Non-pigmented ciliary epithelial cell (primary cell): ENCODE results near the gene PPP1R12B.
"Not testable (repeated sequence)": the region's sequence is repeated elsewhere in the genome, so short reads cannot be mapped to it uniquely, and the experiment has no call there.

Experiments
- DNase-seq: peaks from one replicate; pipeline ENCODE4 v3.0.0-alpha.2; 2010; ENCODE audit warnings: low read depth

The PPP1R12B gene

DNA sequence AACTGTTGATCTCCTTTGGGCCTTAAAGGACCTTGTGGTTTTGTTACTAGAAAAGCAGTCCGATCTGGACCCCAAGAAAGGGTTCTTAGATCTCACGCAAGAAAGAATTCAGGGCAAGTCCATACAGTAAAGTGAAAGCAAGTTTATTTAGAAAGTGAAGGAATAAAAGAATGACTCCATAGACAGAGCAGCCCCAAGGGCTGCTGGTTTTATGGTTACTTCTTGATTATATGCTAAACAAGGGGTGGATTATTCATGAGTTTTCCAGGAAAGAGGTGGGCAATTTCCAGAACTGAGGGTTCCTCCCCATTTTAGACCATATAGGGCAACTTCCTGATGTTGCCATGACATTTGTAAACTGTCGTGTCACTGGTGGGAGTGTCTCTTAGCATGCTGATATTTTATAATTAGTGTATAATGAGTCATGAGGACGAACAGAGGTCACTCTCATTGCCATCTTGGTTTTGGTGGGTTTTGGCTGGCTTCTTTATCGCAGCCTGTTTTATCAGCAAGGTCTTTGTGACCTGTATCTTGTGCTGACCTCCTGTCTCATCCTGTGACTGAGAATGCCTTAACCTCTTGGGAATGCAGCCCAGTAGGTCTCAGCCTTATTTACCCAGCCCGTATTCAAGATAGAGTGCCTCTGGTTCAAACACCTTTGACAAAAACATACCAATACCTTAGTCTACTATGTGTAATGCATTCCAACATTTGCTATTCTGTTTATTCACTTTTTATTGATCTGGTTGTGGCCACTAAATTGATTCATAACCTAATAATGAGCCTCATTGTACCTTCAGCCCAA lies 183.5 kb downstream of the PPP1R12B start:
- not testable (repeated sequence) for DNase-seq

DNA sequence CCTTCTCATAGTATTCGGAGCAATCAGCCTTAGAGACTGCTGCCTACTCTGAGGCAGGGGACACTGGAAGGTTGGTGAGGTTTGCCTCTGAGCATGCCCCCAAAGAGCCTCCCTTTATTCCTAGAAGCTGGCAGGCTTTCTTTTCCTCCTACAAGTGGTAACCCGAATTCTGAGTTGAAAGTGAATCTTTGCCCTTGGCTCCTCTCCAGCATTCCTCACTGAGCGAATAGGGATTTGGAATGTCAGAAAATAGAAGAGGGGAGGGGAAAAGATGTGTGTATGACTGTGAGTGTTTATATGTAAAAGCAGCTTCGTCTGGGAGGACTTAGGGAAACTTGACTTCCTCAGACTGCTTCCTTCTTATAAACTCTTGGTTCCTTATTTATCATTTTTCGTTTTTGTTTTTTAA lies 190.7 kb downstream of the PPP1R12B start:
- not testable (repeated sequence) for DNase-seq

DNA sequence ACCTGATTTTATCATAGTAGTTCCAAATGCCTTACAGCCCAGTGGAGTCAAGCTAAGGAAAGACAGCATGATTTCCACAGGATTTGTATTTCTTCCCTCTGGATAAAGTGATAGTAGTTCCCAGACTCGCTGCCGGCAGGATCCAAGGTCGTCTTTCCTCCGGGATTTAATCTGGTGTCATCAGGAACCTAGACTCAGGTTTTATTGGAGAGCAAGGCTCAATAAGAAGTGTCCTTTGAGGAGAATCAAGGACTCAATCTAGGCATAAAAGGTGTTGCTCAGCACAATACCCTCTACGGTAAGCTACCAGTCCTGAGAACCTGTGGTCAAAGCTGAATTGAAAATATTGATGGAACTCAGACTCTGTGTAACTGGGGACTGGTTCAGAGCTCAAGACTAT lies 191.1 kb downstream of the PPP1R12B start:
- not testable (repeated sequence) for DNase-seq

DNA sequence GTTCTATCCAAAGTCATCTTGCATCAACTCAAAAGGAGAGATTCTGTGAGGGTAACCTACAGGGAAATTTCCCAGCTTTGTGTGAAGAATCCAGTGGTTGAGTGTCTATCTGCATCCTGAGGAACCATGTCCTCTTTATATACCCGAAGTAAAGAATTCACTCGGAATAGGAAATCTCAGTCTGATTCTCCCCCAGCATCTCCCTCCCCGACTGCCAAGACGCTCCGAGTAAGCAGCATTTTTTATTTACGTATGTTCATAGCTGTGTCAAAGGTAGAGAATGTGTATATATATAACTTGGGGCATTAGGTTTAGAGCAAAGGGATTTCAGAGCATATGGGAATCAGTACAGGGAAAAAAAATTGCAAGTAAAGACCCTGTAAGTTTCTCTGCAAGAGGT lies 191.5 kb downstream of the PPP1R12B start:
- no peak for DNase-seq

DNA sequence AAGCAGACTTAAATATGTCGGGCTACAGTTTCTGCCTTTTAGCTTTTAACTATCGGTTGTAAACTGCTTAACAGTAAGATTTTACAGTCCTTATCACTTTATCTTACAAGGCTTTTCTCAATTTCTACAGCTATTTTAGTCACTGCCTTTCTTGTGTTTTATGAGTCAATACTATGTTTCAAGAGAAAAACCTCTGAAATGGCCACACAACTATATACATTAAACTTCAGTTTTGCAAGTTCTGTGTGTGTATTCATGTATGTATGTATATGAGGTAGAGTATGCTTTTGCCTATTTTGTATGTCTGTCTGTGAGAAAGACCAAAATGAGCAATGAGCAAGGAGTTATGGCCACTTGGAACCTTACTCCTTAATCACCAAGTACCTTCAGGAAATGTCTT lies 191.9 kb downstream of the PPP1R12B start:
- no peak for DNase-seq

DNA sequence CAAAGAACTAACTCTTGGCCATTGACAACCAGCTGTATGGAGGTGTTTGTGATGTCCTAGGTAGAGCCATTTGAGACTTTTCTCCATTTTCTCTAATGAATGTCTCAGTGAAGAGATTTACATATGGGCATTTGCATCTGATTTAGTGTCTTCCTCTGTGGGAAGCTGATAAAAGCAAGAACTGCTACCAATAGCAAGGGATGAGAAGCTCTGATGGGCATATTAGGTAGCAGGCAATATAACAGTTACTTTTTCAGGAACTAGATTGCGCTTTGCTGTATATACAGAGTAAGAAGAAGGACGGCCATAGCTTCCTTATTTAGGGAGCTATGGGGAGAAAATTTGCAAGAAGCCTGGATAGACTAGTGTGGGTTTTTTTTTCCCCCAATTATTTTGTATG lies 192.4 kb downstream of the PPP1R12B start:
- DNase-seq, result not testable (repeated sequence)

DNA sequence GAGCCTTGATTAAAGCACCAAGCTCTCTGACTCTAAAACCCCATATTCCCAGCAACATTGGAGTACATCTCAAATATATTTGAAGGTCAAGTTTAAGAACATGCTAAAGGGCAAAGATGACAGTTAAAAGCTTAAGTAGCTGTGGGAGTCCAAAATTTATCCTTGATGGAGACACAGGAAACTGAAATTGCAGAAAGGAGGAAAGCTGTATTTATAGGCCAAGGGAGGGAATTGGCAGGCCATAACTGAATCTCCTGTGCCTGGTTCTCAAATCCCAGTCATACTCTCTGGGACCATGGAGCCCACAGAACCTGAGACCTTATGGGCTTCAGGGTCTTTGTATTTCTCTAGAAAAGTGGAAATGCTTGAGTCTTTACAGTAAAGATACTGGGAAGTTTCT lies 193.9 kb downstream of the PPP1R12B start:
- not testable (repeated sequence) for DNase-seq

DNA sequence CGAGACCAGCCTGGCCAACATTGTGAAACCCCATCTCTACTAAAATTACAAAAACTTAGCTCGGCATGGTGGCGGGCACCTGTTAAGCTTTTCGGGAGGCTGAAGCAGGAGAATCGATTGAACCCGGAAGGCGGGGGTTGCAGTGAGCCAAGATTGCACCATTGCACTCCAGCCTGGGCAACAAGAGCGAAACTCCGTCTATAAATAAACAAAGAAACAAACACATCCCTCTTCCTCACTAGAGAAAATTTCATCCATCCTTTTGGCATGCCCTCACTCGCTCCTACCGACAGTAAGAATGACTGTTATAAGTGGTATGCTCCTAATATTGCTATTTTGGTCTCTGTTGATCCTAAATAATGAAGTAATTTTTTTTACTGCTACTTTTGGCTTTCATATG lies 195.0 kb downstream of the PPP1R12B start:
- not testable (repeated sequence) for DNase-seq

DNA sequence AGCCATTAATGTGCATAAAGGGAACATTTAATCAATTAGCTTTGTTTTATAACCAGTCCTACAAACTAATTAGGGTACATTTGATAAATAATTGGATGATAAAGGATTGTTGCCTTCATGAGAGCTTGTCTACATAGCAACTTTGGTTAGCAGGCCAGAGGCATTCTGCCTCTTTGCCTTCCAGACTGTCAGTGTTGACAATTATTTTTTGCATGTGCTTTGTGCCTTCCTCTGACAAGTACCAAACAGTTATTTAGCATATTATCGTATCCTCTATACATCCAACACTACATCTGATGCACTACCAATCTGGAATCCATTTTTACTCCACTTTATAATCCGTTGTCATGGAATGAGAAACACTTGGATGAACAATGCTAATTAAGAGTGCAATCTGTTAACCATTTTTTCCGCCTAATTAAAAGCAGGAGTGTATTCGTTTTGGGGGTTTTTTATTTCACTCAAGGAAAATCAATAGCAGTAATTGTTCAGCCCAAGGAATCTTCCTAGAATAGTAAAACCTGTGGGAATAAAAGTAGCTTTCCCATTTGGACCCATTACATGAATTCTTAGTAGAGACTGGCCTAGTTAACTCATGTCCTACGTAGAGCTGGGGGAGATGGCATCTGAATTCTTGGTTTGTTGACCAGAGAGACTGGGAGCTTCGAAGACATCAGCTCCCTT lies 196.4 kb downstream of the PPP1R12B start:
- DNase-seq, result not testable (repeated sequence)

DNA sequence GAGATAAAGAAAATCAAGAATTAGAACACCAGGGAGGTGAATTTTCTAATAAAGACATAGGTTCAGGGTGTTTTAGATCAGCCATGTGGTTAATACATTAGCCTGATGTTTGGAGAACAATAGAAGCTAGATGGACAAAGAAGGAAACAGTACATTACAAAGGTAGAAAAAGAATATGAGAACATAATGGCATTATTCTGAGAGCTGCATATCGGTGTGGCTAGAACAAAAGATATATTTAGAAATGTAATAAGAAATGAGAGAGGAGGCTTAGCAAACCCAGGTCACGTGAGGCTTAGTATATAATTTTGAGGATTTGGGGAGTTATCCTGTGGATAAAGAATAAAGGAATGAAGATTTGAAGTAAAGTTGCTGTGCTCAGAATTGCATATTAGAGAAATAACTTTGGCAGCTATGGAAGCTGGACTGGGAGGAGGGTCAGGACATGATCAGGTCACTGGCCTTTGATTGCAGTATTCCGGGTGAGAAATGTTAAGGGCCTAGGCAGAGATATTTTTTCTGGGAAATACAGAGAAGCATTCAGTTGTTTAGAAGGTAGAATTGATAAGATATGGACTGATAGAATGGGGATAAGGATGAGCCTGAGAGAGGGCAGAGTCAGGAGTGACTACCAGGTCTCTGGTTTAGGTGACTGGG lies 197.3 kb downstream of the PPP1R12B start:
- DNase-seq, result not testable (repeated sequence)

DNA sequence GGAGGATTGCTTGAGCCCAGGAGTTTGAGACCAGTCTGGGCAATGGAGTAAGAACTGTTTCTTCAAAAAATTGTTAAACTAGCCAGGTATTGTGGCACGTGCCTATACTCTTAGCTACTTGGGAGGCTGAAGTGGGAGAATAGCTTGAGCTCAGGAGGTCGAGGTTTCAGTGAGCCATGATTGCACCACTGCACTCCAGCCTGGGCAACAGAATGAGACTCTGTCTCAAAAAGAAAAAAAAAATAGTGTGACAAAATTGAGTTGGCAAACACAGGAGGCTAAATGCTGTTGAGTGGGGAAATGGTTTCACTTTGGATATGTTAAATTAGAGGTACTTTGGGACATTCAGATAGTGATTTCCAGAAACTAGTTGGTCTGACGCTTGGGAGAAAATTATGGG lies 197.9 kb downstream of the PPP1R12B start:
- DNase-seq, result not testable (repeated sequence)

DNA sequence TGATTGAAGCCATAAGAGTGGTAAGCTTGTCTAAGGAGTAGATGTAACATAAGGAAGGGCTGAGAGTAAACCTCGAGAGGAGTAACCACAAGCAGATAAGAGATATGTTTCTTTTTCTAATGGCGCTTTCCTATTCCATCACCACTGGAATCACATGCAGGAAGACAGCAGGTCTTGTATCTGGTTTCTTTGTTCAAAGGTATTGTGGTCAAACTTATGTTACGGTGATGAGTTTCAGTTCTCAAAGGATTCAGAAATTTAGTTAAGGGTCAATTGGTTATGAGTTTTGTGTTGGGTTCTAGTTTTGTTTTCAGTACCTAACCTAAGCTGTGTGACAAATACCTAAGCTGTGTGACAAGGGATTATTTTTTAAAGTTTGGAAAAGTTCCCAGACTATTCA lies 198.3 kb downstream of the PPP1R12B start:
- DNase-seq, result not testable (repeated sequence)

DNA sequence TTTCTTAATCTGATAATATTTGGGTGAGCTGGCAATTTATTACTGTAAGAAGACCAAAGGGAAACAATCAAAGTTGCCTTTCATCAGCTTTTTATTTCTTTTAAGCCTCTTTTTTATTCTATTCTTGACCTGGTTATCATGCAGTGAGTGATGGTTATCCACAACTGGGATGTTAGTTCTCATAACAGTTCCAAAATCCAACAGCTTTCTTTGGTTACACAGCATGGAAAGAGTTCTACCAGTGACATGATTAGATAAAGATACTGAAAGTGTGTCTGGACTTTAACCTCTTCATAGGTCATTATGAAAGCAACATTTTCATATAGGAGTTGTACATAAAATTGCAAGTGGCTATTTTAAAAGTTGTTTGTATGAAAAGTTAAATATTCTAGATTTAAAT lies 198.7 kb downstream of the PPP1R12B start:
- no peak for DNase-seq

DNA sequence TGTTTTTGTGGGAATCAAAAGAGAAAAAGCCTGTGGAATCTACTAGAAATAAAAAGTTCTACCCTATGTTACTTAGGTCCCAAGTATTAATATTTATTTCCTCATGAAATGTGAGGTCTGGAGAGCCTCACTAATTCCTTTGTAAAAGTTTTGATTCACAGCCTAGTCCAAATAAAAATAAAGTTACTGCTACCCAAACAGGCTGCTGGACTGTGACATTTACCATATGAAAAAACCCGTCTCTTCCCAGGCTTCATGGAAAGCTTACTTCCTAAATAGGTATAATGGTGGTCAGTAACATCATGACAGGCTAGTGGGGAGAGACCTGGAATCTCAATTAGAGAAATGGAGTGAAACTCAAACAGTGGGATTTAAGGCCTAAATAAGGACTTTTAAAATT lies 201.6 kb downstream of the PPP1R12B start:
- not testable (repeated sequence) for DNase-seq

DNA sequence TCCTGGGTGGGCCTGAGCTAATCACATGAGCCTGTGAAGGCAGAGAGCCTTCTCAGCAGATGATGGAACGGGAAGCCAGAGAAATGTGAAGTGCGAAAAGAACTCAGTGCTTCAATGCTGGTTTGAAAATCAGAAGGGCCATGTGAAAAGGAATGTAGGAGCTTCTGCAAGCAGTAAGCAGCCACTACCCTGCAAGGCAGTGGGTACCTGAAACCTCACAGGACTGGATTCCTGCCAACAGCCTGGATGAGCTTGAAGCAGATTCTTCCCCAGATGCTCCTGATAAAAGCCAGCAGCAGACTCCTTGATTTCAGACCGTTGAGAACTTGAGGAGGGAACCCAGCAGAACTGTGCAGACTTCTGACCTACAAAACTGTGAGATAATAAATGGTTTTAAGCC lies 203.2 kb downstream of the PPP1R12B start:
- no peak for DNase-seq

DNA sequence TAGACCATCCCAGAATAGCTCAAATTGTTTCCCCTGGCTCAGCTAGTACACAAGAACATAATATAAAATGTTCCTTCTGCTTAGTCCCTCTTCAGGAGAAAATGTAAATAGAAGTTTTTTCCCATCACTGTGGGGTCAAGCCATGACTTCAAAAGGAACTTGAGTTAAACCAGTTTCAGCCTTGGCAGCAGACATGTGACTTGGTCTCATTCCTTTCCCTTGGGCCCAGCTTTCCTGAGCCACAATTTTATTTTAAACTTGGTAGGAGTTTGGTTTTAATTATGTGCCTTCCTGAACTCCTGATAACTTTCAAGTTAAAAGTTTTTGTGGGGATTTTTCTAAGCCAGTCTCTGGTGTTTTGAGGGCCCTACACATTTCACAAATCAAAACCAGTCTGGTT lies 204.1 kb downstream of the PPP1R12B start:
- DNase-seq, result not testable (repeated sequence)

DNA sequence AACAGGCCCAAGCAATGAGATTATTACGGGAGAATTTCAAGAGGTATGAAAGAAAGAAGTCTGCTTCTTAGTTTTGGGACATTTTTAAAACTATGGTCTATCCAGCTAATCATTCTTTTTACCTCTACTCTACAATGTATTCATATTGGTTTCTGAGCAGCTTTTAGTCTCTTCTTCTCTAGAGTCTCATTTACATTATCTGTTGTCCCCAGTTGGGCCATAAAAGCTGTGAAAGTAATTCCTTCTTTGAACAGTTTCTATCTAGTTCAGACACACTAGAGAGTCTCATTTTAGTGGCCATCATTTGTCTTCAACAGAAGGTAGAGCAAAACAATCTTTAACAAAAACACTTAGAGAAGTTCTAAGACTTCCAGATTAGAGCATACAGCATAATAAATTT lies 204.6 kb downstream of the PPP1R12B start:
- DNase-seq, result not testable (repeated sequence)

DNA sequence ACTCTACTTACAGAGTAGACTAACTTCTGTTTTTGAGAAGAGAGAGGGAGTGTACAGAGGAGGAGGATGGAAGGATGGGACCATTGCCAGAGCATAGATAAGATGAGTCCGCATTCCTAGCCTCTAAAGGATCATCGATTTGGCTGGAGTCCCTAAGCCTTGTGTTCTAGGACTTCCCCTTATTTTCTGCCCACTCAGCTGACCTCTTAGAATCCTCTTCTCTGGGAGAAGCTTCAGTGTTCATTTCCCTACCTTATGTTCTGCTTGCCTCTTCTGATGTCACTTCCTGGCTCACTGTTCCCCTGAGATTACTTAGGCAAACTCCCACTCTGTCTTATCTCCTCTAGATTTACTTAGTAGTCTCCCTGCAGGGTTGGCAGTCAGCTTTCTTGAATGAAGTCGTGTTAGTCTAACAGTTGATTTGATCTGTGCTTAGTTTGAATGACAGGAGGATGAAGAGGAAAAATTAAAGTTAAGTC lies 205.1 kb downstream of the PPP1R12B start:
- no peak for DNase-seq

DNA sequence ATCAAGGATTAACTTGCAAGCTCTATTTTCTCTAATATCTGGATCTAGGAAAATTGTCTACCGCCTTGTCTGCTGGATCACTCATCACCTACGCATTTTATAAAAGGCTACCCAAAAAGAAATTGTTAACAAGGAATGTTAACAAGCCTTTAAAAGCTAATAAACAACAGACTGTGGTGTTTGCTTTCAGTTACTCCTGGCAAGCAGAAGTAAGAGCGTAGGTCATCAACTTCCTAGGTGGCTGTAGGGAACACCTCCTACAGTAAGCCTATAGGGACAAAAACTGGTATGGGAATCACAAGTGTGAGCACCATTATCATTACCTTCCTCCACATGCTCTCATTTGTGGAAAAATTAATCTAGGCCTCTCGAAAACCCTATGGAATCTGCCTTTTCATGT lies 206.1 kb downstream of the PPP1R12B start:
- not testable (repeated sequence) for DNase-seq

DNA sequence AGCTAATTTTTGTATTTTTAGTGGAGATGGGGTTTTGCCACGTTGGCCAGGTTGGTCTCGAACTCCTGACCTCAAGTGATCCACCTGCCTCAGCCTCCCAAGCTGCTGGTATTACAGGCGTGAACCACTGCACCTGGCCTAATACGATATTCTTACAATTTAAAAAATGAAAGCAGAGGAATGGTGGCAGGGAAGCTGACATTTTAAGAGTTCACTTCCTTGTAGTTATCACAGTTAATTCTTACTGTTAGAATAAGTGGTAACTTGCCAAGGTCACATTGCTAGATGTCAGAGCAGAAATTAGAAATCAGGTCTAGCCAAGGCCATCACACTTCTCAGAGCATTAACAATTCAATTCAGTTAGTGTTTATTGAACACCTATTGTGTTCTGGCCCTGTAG lies 207.5 kb downstream of the PPP1R12B start:
- DNase-seq, result not testable (repeated sequence)

DNA sequence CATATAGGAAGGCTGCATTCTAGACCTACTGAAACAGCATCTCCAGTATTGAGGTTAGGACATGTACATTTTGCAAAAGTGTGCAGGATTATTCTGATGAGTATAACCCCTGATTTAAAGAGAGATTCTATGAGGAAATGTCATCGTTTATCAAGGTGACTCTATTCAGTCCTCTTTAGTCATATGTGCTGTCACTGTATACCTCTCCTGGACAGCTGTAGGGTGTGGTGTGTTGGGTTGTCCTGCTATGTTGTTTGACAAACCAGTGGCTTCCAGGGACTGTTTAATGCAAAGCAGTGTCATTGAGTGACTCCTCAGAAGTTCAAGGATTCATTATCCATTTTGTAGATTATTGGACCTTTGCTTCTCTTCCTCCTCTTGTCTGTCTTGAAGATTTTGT lies 209.2 kb downstream of the PPP1R12B start:
- not testable (repeated sequence) for DNase-seq

DNA sequence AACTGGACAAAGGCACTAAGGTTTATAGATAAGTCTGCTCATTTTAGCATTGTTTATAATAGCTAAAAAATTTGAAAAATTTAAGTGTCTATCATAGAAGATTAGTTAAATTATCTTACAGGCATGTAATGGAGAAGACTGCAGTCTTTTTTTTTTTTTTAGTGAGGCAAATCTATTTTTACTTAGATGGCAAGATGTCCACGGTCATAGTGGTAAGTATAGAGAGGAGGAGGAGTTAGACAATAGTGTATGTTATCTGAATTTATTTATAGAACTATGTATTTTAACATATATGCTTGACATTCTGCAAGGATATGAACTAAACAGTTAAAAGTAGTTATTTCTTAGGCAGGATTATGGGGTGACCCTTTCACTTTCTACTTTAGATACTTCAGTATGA lies 212.7 kb downstream of the PPP1R12B start:
- no peak for DNase-seq
